HG03558 (cell line): ENCODE results near the gene NAA50.

Experiments used
- ATAC-seq: cut with Tn5 transposase; IDR thresholded peaks from one replicate; pipeline ENCODE4 v1.9.1; 2021; ENCODE audit warnings: moderate number of reproducible peaks; ENCODE audit not compliant: unreplicated experiment; ENCODE audit errors: extremely low read depth

Gene NAA50

DNA sequence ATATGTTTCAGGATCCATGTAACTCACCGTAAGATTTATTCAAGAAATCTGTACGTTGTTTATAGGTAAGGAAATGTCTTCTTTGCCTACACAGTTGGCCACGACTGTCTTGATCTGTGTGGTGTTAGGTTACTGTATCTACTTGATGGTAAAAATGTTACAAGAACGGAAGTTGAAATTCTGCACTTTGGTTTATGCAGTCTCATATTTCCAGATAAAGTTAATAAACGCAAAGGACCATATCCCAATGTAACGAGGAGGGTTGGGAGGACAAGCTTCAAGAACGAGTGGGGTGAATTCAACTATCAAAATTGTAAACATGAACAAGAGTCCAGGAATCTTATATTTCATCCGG lies 50.6 kb downstream of the NAA50 start:
- no peak for ATAC-seq

DNA sequence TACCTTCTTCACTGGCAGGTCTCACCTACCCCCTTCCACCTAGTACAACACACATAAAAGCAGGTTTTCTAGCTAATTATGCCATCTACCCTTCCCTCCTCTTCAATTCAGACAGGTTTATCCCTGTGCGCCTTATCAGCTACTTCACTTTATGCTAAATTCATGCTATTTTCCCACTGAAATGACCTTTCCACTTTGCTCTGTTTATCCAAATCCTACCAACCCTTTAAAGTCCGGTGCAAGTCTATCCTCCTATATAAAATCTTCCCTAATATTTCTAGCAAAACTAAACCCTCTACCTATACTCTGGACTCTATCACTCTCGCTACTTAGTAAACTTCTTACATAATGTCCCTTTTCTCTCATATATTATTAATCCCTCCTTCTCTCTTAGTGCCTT lies 55.6 kb downstream of the NAA50 start:
- ATAC-seq: no peak

DNA sequence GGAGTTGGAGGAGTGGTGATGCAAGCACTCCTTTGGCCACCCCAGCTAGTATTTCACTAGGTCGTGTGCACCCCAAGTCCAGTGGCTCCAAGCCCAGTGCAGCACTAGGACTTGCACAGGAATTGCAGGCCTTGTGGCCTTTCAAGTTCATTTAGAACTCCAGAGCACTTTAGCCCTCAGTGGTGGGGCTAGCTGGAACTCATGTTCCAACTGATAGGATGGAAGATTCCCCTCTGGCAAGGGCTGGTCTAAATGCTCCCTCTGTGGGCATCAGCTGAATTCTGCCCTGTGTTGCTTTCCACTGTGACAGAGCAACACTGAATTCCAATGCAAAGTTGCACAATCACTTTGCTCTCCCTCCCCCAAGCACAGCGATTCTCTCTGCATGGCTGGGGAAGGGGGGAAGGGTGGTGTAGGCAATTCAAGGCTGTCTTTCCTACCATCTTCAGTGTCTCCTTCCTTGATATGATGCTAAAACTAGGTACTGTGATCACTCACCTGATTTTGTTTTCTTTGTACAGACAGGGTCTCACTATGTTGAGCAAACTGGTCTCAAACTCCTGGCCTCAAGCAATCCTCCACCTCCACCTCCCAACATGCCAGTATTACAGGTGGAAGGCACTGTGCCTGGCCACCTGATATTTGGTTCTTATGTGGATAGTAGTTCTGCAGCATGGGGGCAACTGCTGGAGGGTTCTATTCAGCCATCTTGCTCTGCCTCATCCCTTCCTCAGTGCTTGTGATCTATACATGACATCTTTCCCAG lies 59.9 kb downstream of the NAA50 start:
- no peak for ATAC-seq

DNA sequence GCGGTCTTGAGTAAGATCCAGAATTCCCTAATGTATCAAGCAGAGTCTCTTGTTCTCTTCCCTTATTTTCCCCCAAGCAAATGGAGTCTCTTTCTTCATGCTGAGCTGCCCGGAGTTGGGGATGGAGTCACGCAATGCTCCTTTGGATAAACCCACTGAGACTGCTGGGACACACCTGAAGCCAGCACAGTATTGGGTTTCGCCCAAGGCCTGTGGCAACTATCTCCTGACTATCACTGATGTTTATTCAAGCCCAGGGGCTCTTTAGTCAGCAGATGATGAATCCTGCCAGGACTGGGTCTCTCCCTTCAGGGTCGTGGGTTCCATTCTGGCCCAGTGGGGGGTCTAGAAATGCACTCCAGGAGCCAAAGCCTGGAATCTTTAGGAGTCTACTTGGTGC lies 60.9 kb downstream of the NAA50 start:
- no peak for ATAC-seq

DNA sequence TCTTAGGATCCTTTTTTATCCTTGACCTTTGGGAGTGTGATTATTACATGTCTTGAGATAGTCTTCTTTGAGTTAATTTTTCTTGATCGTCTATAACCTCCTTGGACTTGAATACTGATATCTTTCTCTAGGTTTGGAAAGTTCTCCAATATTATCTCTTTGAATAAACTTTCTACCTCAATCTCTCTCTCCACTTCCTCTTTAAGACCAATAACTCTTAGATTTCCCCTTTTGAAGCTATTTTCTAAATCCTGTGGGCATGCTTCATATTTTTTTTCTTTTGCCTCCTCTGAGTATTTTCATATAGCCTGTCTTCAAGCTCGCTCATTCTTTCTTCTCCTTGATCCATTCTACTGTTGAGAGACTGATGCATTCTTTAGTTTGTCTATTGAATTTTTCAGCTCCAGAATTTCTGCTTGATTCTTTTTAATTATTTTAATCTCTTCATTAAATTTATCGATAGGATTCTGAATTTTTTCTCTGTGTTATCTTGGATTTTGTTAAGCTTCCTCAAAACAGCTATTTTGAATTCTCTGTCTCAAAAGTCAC lies 61.7 kb downstream of the NAA50 start:
- no peak for ATAC-seq

DNA sequence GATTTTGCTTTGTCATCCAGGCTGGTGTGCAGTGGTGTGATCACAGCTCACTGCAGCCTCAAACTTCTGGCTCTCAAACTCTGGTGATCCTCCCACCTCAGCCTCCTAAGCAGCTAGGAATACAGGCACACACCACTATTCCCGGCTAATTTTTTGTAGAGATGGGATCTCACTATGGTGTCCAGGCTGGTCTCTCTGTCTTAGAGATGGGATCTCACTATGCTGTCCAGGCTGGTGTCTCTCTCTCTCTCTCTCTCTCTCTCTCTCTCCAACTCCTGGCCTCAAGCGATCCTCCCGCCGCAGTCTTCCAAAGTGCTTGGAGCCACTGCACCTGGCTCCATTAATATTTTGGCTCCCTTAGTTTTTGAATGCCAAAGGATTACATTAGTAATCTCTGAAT lies 67.3 kb downstream of the NAA50 start:
- ATAC-seq: no peak

DNA sequence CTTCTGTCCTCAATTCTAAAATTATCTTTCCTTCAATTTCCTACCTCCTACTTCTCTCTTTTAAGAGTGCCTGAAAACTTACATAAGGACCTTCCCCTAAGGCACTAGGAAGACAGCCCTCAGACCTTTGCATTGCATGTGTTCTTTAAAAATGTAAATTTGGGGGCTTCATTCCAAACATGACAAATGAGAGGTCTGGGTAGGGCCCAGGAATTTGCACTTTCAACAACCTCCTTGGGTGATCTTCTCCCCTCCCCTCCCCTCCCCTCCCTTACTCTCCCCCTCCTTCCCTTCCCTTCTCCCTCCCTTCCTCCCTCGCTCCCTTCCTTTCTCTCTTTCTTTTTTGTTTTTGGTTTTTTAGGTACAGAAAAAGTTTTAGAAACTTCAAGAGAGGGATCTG lies 68.3 kb downstream of the NAA50 start:
- no peak for ATAC-seq

DNA sequence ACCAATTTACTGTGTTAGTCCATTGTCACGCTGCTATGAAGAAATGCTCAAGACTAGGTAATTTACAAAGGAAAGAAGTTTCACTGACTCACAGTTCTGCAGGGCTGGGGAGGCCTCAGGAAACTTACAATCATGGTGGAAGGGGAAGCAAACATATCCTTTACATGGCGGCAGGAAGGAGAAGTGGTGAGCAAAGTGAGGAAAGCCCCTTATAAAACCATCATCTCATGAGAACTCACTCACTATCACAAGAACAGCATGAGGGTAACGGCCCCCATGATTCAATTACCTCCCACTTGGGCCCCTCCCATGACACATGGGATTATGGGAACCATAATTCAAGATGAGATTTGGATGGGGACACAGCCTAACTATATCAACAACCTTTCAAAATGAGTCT lies 69.8 kb downstream of the NAA50 start:
- ATAC-seq: no peak

DNA sequence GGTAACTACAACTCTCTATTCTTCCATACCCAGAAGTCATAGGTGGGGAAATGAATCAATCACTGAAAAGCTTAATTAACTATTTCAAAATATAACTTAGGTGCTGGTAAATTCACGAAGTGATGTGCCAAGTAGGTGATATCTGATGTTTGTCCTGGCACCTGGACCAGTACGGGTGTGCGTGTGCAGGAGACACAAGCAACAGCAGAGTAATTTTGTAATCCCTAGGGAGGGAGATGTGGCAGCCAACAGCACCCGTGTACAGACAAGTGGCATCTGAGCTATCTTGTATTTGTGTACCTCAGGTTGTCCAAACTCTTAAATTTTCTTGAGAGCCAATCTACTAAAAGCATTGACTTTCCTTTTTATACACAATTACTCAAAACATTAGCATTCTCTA lies 72.5 kb downstream of the NAA50 start:
- ATAC-seq: no peak

DNA sequence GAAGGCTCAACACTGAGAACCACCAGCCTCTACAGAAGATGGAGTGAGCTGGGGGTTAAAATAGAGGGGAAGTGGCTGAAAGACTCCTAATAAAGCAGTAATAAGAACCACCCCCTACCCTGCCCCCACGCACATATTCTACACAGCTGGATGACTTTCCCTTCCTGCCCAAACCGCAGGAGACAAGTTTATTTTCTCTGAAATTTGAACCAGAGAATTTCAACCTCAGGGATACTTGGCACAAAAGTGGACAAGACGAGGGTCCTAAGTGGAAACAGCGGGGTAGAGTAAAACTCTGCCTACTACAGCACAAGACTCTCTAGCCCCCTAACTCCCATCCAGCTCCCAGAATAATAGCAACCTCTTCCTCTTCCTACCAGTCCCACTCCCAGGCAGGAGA lies 78.0 kb downstream of the NAA50 start:
- ATAC-seq: no peak
